ENCODE measurements around the gene INPP5A. TPM values are rescaled to one million over a fixed set of nuclear protein-coding genes. Genes with fewer than 3 reads are reported as not detected.

The INPP5A gene
- total and polyA plus RNA-seq, 9 of the 15 experiments (the other 6 are each of a cell fraction or from before 2014, with no cell fraction given): 0.66 to 11.6 (median 7.7) TPM

- TF ChIP-seq SIN3B (IDR thresholded peaks at IDR 0.05; ENCODE audit: low read depth): no peak
- no peak for TF ChIP-seq FOXM1 (IDR thresholded peaks at IDR 0.05; ENCODE audit: low read depth)
- no peak for TF ChIP-seq FOXM1 (CRISPR knock-in tag; IDR thresholded peaks at IDR 0.05; ENCODE audit: low read depth)
- no peak for TF ChIP-seq E2F1 (CRISPR knock-in tag; IDR thresholded peaks at IDR 0.05)
- peak; percentile 79 for TF ChIP-seq GATAD2A (IDR thresholded peaks at IDR 0.05)
- no peak for TF ChIP-seq ADNP (tag; IDR thresholded peaks at IDR 0.05)
- TF ChIP-seq FOSL1 (tag; conservative IDR thresholded peaks at IDR 0.05): no peak
- no peak for TF ChIP-seq KLF16 (IDR thresholded peaks at IDR 0.05)
- TF ChIP-seq ZBTB2 (IDR thresholded peaks at IDR 0.05): peak; percentile 62; the same call in 1 of the 2 replicates
- no peak for TF ChIP-seq ZNF780A (CRISPR knock-in tag; IDR thresholded peaks at IDR 0.05)
- TF ChIP-seq ZNF239 (CRISPR knock-in tag; IDR thresholded peaks at IDR 0.05): peak; percentile 52
- peak in 1 of 2 experiments; percentile 42; a peak in 1 of 4 replicates for TF ChIP-seq HDAC1 (IDR thresholded peaks at IDR 0.05)
- TF ChIP-seq GTF2E2 (tag; IDR thresholded peaks at IDR 0.05): no peak
- no peak for TF ChIP-seq MAX (CRISPR knock-in tag; IDR thresholded peaks at IDR 0.05)
- TF ChIP-seq ZEB2 (IDR thresholded peaks at IDR 0.05): no peak
- Histone ChIP-seq H3K79me2 (ENCODE audit: control insufficient read depth, insufficient read depth, low read length) (peaks cover 41% of the 10 kb centered on the region), H3K9me3 (replicated peaks; ENCODE audit: control insufficient read depth, insufficient read depth, low read depth, low read length) (no peaks in the 10 kb centered on the region), H3K27me3 (ENCODE audit: control insufficient read depth in 2 of 2, insufficient read depth in 2 of 2, low read length in 2 of 2) (no peaks in the 10 kb centered on the region), H3K9ac (ENCODE audit: insufficient read depth in 1 of 2, low read depth in 2 of 2, low read length in 2 of 2) (peak overlapping the region; percentile 53 to 88; a peak in 2 of 4 replicates), H3K4me1 (replicated peaks in 1 of 2; ENCODE audit: control insufficient read depth in 2 of 2, insufficient read depth in 2 of 2, low read length in 2 of 2) (peaks cover 24 to 65% of the 10 kb centered on the region in 2 experiments; a peak in 4 of 5 replicates), H3K27ac (ENCODE audit: extremely low read depth, low read depth, low read length) (peak overlapping the region; percentile 71; the same call in 2 of the 3 replicates), H3K9me1 (ENCODE audit: control insufficient read depth, insufficient read depth, low read length) (peaks cover 4% of the 10 kb centered on the region), H2AFZ (ENCODE audit: low read depth, low read length) (no peak overlapping the region), H3K4me3 (no peak overlapping the region), H4K20me1 (replicated peaks; ENCODE audit: control insufficient read depth, insufficient read depth, low read length) (no peaks in the 10 kb centered on the region), H3K36me3 (ENCODE audit: control insufficient read depth, insufficient read depth, low read length) (peaks cover 4% of the 10 kb centered on the region; the same call in 1 of the 3 replicates), H3K4me2 (ENCODE audit: insufficient read depth, low read length) (peak overlapping the region; percentile 75)
- in situ Hi-C loops (cut with MboI): no loop called here
- intact Hi-C loops (cut with micrococcal nuclease): no loop called here
- CTCF ChIA-PET (ENCODE audit: low intra/inter-chr PET ratio): no interaction called here
- no TSS peak for BruUV-seq (replicated peaks)
- FAIRE-seq (no peak), DNase-seq (ENCODE audit: extremely low read depth in 1 of 4, low spot score in 3 of 4) (peak in 1 of 4 experiments; percentile 5), ATAC-seq (no peak)
- POLR2A ChIA-PET: interaction anchor here (0.6 to 1.4 kb wide), 5 partner anchors 10 to 156 kb away, joined by 3 to 4 read pairs (median 3); no protein-coding TSS in a partner anchor
- WGBS (ENCODE audit: insufficient coverage, low coverage, missing lambda C conversion rate): 86% methylated on average over 12 of the region's 19 CpGs
These were observed 16.7 kb downstream of the INPP5A start for GRCh38 chr10:132554053-132554990.

Data from K562 (cell line).